Gastrocnemius medialis (tissue), 4 donors: ENCODE measurements around the gene IER5. TPM values are rescaled to one million over a fixed set of nuclear protein-coding genes. Genes with fewer than 3 reads are reported as not detected.
A peak's percentile ranks its signal among the peaks of the same experiment; 100 is the strongest.

Source experiments
- ATAC-seq, 2 donors: fragments of 150-250 bp; one replicate each; pipeline ENCODE4 v1.9.1; 2016
- DNase-seq, 2 donors: peaks; one replicate each; pipeline ENCODE4 v3.0.0-alpha.2; 2019
- H3K27ac ChIP-seq, 4 donors: fragments of 200-600 bp; sonication (generic); 1 replicate in 1 of 4; 2 replicates in 3 of 4; pipeline ENCODE4 v1.5.1; 2016 to 2018; ENCODE audit warnings: mild to moderate bottlenecking in 2 of 4, moderate library complexity in 1 of 4
- H3K27me3 ChIP-seq, 3 donors: fragments of 200-600 bp; sonication (generic) in 2 of 3; 1 replicate in 1 of 3; 2 replicates in 2 of 3; pipeline versions ENCODE4 v1.5.1 to v1.6.0; 2016 to 2019; ENCODE audit warnings: mild to moderate bottlenecking in 1 of 3, moderate library complexity in 1 of 3
- H3K36me3 ChIP-seq, 2 donors: fragments of 200-600 bp; sonication (generic) in 1 of 2; one replicate each; pipeline ENCODE4 v1.5.1; 2017 to 2018
- H3K4me1 ChIP-seq, 2 donors: fragments of 200-600 bp; sonication (generic) in 1 of 2; one replicate each; pipeline ENCODE4 v1.5.1; 2016 to 2017; ENCODE audit warnings: mild to moderate bottlenecking in 2 of 2
- H3K4me3 ChIP-seq, 4 donors: fragments of 200-600 bp; sonication (generic) in 3 of 4; 1 replicate in 1 of 4; 2 replicates in 3 of 4; pipeline ENCODE4 v1.5.1; 2016 to 2019; ENCODE audit warnings: mild to moderate bottlenecking in 2 of 4
- H3K9me3 ChIP-seq, 3 donors: fragments of 200-600 bp; sonication (generic) in 2 of 3; 1 replicate in 1 of 3; 2 replicates in 2 of 3; pipeline ENCODE4 v1.5.1; 2016 to 2019
- POLR2A ChIP-seq, 2 donors: fragments of 450-650 bp; IDR thresholded peaks; one replicate each; pipeline ENCODE4 v1.6.1; 2017; ENCODE audit warnings: antibody characterized with exemption in 2 of 2, mild to moderate bottlenecking in 2 of 2, moderate library complexity in 2 of 2
- in situ Hi-C, 4 donors: fragments of 200-750 bp; cut with MboI; loops; one replicate each; pipeline versions ENCODE4 v1.15.0 to v1.8.0; 2017; ENCODE audit warnings: low sequenced_read_pairs in 4 of 4
- intact Hi-C: fragments of 100-400 bp; cut with DNase I; formaldehyde crosslinking; loops from one replicate; pipeline ENCODE4 v1.15.1; 2023; ENCODE audit warnings: low total_unique reads
- total RNA-seq, 4 donors: library from RNA; depleted of rRNA; stranded (reverse); fragments of >200 nt; gene quantifications; one replicate each; pipeline versions ENCODE4 v1.1.0 to v1.2.3, GENCODE V29; 2016
- TF ChIP-seq, protein P1 (sequence below), 5 experiments: fragments of 450-650 bp in 3 of 5; fragments of 200-600 bp in 2 of 5; sonication (generic) in 2 of 5; IDR thresholded peaks in 4 of 5; conservative IDR thresholded peaks in 1 of 5; 1 replicate in 4 of 5; 2 replicates in 1 of 5; pipeline ENCODE4 v1.5.1; 2016 to 2019; ENCODE audit warnings: antibody characterized with exemption in 5 of 5, mild to moderate bottlenecking in 3 of 5, moderate library complexity in 3 of 5

The IER5 gene
- total RNA-seq, 4 donors from 2014 or later = 18.7 to 39.8 (median 26.1) TPM

DNA sequence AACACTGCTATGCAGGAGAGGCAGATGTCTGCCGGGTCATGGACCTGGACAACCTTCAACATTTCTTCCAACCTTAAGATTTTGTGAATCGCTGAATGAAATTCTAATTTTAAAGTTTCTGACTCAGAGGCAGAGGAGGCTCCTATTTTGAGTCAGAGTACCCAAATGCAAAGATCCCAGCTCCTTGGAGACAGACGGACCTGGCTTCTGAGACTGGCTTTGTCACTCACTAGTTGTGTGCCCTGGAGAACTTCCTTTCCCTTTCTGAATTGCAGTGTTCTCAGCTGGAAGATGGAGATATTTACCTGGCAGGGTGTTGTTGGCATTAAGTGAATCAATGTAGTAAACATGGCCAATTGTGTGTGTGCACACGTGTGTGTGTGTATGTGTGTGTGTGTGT lies 51.9 kb downstream of the IER5 start:
- no peak for ATAC-seq
- peak in 1 of 2 donors; percentile 2 for DNase-seq
- TF ChIP-seq, protein P1, sequence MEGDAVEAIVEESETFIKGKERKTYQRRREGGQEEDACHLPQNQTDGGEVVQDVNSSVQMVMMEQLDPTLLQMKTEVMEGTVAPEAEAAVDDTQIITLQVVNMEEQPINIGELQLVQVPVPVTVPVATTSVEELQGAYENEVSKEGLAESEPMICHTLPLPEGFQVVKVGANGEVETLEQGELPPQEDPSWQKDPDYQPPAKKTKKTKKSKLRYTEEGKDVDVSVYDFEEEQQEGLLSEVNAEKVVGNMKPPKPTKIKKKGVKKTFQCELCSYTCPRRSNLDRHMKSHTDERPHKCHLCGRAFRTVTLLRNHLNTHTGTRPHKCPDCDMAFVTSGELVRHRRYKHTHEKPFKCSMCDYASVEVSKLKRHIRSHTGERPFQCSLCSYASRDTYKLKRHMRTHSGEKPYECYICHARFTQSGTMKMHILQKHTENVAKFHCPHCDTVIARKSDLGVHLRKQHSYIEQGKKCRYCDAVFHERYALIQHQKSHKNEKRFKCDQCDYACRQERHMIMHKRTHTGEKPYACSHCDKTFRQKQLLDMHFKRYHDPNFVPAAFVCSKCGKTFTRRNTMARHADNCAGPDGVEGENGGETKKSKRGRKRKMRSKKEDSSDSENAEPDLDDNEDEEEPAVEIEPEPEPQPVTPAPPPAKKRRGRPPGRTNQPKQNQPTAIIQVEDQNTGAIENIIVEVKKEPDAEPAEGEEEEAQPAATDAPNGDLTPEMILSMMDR (IDR thresholded peaks at IDR 0.05 in 4 of 5, conservative IDR thresholded peaks at IDR 0.05 in 1 of 5) = no peak
- TF ChIP-seq POLR2A (IDR thresholded peaks at IDR 0.05) = no peak
- Histone ChIP-seq H3K4me1 (peaks cover 4 to 18% of the 10 kb centered on the region in 2 donors), H3K4me3 (no peak overlapping the region), H3K27me3 (no peaks in the 10 kb centered on the region), H3K9me3 (no peaks in the 10 kb centered on the region), H3K36me3 (no peaks in the 10 kb centered on the region), H3K27ac (no peak overlapping the region)
- intact Hi-C loops = no loop called here
- in situ Hi-C loops = loop anchor here in 3 of 4 donors (5.0 to 10.0 kb wide), 3 partner anchors 56 to 106 kb away; partner anchors contain the start of genes IER5 (in 2 of the 3) and MR1 (in 2 of the 3)

- no peak for TF ChIP-seq POLR2A (IDR thresholded peaks at IDR 0.05)
- TF ChIP-seq, protein P1 (IDR thresholded peaks at IDR 0.05 in 4 of 5, conservative IDR thresholded peaks at IDR 0.05 in 1 of 5) = no peak
- Histone ChIP-seq H3K9me3 (no peaks in the 10 kb centered on the region), H3K4me1 (peaks cover 4 to 17% of the 10 kb centered on the region in 2 donors), H3K36me3 (no peaks in the 10 kb centered on the region), H3K4me3 (no peak overlapping the region), H3K27ac (no peak overlapping the region), H3K27me3 (no peaks in the 10 kb centered on the region)
- ATAC-seq (no peak), DNase-seq (peak in 1 of 2 donors; percentile 4)
- intact Hi-C loops (no loop called here), in situ Hi-C loops (loop anchor here in 3 of 4 donors (5.0 to 10.0 kb wide), 3 partner anchors 56 to 106 kb away; partner anchors contain the start of genes IER5 (in 2 of the 3) and MR1 (in 2 of the 3))
Observed at GRCh38 chr1:181140891-181141290, 52.4 kb downstream of the IER5 start.

GRCh38 chr1:181141431-181141910 lies 53.0 kb downstream of the IER5 start:
- no peaks in the 10 kb centered on the region for H3K27me3 ChIP-seq
- H3K27ac ChIP-seq = peak overlapping the region in 1 of 4 donors; percentile 14
- no peak for TF ChIP-seq POLR2A (IDR thresholded peaks at IDR 0.05)
- TF ChIP-seq, protein P1 (IDR thresholded peaks at IDR 0.05 in 4 of 5, conservative IDR thresholded peaks at IDR 0.05 in 1 of 5) = no peak
- no peaks in the 10 kb centered on the region for H3K36me3 ChIP-seq
- H3K4me1 ChIP-seq = peaks cover 4 to 17% of the 10 kb centered on the region in 2 donors
- no peaks in the 10 kb centered on the region for H3K9me3 ChIP-seq
- no peak overlapping the region for H3K4me3 ChIP-seq
- DNase-seq (peak in 1 of 2 donors; percentile 14), ATAC-seq (no peak)
- intact Hi-C loops (no loop called here), in situ Hi-C loops (loop anchor here in 3 of 4 donors (5.0 to 10.0 kb wide), 3 partner anchors 57 to 107 kb away; partner anchors contain the start of genes IER5 (in 2 of the 3) and MR1 (in 2 of the 3))

Other genes starting within 250 kb of the IER5 start
- gene KIAA1614, start 175.8 kb upstream of the IER5 start, total RNA-seq = 1 to 10 TPM in 3 of 4 donors, under 1 TPM in 1; 0.51 to 3.3 (median 1.3) TPM
- gene STX6, start 65.8 kb upstream of the IER5 start, total RNA-seq = 1 to 10 TPM; 5.1 to 9.3 (median 6.5) TPM
- 1 to 10 TPM; 1.6 to 3.5 (median 3.0) TPM for gene MR1, start 54.7 kb upstream of the IER5 start, total RNA-seq